Measurements from ENCODE around the gene PODXL2. TPM values are rescaled to one million over a fixed set of nuclear protein-coding genes. Genes with fewer than 3 reads are reported as not detected.
A peak's percentile ranks its signal among the peaks of the same experiment; 100 is the strongest.

PODXL2 gene
- total RNA-seq, 4 donors from 2014 or later = 1.5 to 13.5 TPM; not detected in 2

- H3K36me3 ChIP-seq = no peaks in the 10 kb centered on the region
- TF ChIP-seq, protein P1, sequence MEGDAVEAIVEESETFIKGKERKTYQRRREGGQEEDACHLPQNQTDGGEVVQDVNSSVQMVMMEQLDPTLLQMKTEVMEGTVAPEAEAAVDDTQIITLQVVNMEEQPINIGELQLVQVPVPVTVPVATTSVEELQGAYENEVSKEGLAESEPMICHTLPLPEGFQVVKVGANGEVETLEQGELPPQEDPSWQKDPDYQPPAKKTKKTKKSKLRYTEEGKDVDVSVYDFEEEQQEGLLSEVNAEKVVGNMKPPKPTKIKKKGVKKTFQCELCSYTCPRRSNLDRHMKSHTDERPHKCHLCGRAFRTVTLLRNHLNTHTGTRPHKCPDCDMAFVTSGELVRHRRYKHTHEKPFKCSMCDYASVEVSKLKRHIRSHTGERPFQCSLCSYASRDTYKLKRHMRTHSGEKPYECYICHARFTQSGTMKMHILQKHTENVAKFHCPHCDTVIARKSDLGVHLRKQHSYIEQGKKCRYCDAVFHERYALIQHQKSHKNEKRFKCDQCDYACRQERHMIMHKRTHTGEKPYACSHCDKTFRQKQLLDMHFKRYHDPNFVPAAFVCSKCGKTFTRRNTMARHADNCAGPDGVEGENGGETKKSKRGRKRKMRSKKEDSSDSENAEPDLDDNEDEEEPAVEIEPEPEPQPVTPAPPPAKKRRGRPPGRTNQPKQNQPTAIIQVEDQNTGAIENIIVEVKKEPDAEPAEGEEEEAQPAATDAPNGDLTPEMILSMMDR (IDR thresholded peaks at IDR 0.05) = no peak
- TF ChIP-seq POLR2A (IDR thresholded peaks at IDR 0.05) = no peak
- H3K27me3 ChIP-seq = no peaks in the 10 kb centered on the region
- peak; percentile 10 for DNase-seq
- intact Hi-C loops (cut with DNase I; ENCODE audit: low total_unique reads) = loop anchor here (10.0 kb wide), 1 partner anchor 83 kb away; the partner anchor contains the start of genes MCM2 and TPRA1
- H3K27ac ChIP-seq = no peak overlapping the region
- H3K4me1 ChIP-seq = peaks cover 0 to 7% of the 10 kb centered on the region in 2 donors
- no peak overlapping the region for H3K4me3 ChIP-seq
- no peaks in the 10 kb centered on the region for H3K9me3 ChIP-seq
These were observed 48.7 kb downstream of the PODXL2 start for GRCh38 chr3:127677541-127678314.

DNA sequence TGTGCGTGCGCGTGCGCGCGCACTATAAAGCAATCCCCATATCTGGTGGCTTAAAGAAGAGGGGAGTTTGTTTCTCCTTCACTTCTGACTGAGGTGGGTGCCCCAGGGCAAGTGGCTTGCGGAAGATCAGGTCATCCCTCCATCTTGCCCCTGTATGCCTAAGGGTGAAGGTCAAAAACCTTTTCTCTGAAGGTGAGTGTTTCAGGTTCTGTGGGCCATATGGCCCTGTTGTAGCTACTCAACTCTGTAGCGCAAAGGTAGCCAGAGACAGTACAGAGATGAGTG is 49.3 kb downstream of the PODXL2 start:
- TF ChIP-seq, protein P1 (IDR thresholded peaks at IDR 0.05) = no peak
- no peak for TF ChIP-seq POLR2A (IDR thresholded peaks at IDR 0.05)
- intact Hi-C loops (cut with DNase I; ENCODE audit: low total_unique reads) = loop anchor here (10.0 kb wide), 1 partner anchor 83 kb away; the partner anchor contains the start of genes MCM2 and TPRA1
- DNase-seq = no peak
- no peaks in the 10 kb centered on the region for H3K36me3 ChIP-seq
- no peak overlapping the region for H3K4me3 ChIP-seq
- H3K27me3 ChIP-seq = no peaks in the 10 kb centered on the region
- H3K27ac ChIP-seq = no peak overlapping the region
- peaks cover 0 to 7% of the 10 kb centered on the region in 2 donors for H3K4me1 ChIP-seq
- no peaks in the 10 kb centered on the region for H3K9me3 ChIP-seq

DNA sequence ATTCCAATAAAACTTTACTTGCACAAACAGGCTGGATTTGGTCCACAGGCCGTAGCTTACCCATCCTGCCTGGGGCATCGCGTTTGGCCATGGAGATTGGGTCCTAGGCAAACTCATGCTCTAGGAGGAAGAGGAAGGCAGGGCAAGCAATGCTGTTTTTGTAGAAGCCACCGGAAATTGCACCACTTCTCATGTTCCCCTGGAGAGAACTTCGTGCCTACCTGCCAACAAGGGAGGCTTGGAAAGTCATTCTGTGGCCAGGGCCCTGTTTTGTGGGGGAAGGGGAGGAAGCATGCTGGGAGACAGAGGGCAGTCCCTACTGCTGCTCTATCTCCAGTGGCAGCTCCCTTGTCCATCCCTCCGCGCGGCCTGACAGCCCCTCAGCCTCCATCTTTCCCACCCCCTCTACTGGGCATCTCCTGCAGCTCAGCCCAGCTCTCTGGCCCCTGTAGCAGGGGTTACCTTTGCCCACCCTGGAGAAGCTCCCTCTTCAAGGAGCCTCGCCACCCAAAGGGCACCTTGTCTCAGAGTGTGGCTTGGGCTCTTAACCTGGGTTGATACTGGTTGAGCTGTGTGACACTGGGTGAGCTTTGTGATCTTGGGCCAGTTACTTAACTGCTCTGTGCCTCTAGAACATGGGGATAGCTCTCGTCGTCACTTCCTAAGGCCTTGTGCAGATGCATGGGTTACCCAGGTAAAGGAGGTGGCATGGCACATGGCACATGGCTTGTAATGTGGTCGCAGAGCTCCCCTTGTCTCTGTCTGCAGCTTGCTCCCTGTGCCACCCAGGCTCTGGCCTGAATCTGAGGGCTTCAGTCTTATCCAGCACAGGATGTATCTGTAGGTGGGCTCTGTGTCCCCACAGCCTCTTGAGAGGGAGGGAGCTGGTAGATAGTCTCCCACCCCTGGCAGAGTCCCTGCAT is 49.9 kb downstream of the PODXL2 start:
- no peaks in the 10 kb centered on the region for H3K27me3 ChIP-seq
- no peaks in the 10 kb centered on the region for H3K36me3 ChIP-seq
- intact Hi-C loops (cut with DNase I; ENCODE audit: low total_unique reads) = loop anchor here (10.0 kb wide), 1 partner anchor 84 kb away; the partner anchor contains the start of genes MCM2 and TPRA1
- TF ChIP-seq POLR2A (IDR thresholded peaks at IDR 0.05) = no peak
- TF ChIP-seq, protein P1 (IDR thresholded peaks at IDR 0.05) = no peak
- H3K4me3 ChIP-seq = no peak overlapping the region
- H3K27ac ChIP-seq = no peak overlapping the region
- H3K9me3 ChIP-seq = no peaks in the 10 kb centered on the region
- H3K4me1 ChIP-seq = peaks cover 0 to 4% of the 10 kb centered on the region in 2 donors
- peak; percentile 10 to 15 for DNase-seq

DNA sequence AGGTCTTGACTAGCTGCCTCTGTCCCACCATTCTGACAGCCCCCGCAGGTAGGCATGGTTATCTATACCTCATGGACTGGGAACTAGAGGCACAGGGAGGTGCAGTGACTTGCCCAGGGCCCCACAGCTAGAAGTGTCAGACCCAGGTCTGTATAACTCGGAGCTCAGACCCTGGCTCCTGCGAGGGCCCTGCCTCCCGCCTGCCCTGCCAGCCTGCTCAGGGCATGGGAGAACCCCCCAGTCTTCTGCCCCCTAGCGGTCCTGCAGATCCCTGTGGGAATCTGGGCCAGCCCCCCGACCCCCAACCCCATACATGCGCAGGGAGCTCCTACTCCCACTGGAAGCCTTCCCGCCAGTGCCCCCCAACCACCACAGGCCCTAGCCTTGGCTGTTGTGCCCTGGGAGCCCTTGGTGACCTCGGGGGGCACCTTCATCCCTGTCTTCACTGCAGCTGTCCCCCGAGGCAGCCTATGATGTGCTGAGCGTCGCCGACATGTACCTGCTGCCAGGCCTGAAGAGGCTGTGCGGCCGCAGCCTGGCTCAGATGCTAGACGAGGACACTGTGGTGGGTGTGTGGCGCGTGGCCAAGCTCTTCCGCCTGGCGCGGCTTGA is 50.7 kb downstream of the PODXL2 start:
- Histone ChIP-seq H3K27me3 (no peaks in the 10 kb centered on the region), H3K4me1 (no peaks in the 10 kb centered on the region), H3K27ac (no peak overlapping the region), H3K4me3 (no peak overlapping the region), H3K9me3 (no peaks in the 10 kb centered on the region), H3K36me3 (no peaks in the 10 kb centered on the region)
- DNase-seq = peak in 1 of 2 donors; percentile 24
- intact Hi-C loops (cut with DNase I; ENCODE audit: low total_unique reads) = loop anchor here (10.0 kb wide), 1 partner anchor 85 kb away; the partner anchor contains the start of genes MCM2 and TPRA1
- TF ChIP-seq, protein P1 (IDR thresholded peaks at IDR 0.05) = no peak
- TF ChIP-seq POLR2A (IDR thresholded peaks at IDR 0.05) = no peak

All from uterus (tissue), 4 donors.